ENCODE data around the gene TSR3. TPM values are rescaled to one million over a fixed set of nuclear protein-coding genes. Genes with fewer than 3 reads are reported as not detected.
A peak's percentile ranks its signal among the peaks of the same experiment; 100 is the strongest.

The TSR3 gene
- total and polyA plus RNA-seq, 2 donors (not counting 1 experiment from before 2014, with no cell fraction given) = 35.7 to 43.7 TPM

GRCh38 chr16:1308036-1308976 is 43.4 kb downstream of the TSR3 start:
- H3K27me3 Mint-ChIP-seq = no peaks in the 10 kb centered on the region
- no peak for DNase-seq
- Histone ChIP-seq H4K20me1 (ENCODE audit: control insufficient read depth, insufficient read depth, low read length, poor library complexity, severe bottlenecking) (peaks cover 34% of the 10 kb centered on the region), H3K4me1 (ENCODE audit: control insufficient read depth in 2 of 2, insufficient read depth in 2 of 2, low read length in 2 of 2) (peaks cover 50 to 70% of the 10 kb centered on the region in 2 donors), H3K36me3 (replicated peaks in 1 of 2; ENCODE audit: control extremely low read depth in 1 of 2, control insufficient read depth in 1 of 2, extremely low read depth in 1 of 2, insufficient read depth in 2 of 2, low read length in 1 of 2) (peaks cover 0 to 16% of the 10 kb centered on the region in 2 experiments), H3K4me3 (ENCODE audit: control extremely low read depth in 1 of 5, extremely low read depth in 1 of 5, insufficient read depth in 1 of 5, low read depth in 2 of 5, low read length in 4 of 5) (peak overlapping the region in 4 of 5 experiments; percentile 63 to 75 (median 72)), H2AFZ (ENCODE audit: insufficient read depth, low read depth, low read length, poor library complexity, severe bottlenecking) (peak overlapping the region; percentile 99), H3K27me3 (replicated peaks in 1 of 4; ENCODE audit: control extremely low read depth in 1 of 4, control insufficient read depth in 3 of 4, insufficient read depth in 4 of 4, low read length in 3 of 4) (no peaks in the 10 kb centered on the region), H3K79me2 (ENCODE audit: control insufficient read depth, insufficient read depth, low read length) (peaks cover 49% of the 10 kb centered on the region), H3K4me2 (replicated peaks; ENCODE audit: low read depth, low read length, poor library complexity, severe bottlenecking) (peak overlapping the region; percentile 91), H3K9me3 (ENCODE audit: control extremely low read depth in 1 of 3, control insufficient read depth in 2 of 3, insufficient read depth in 1 of 3, low read length in 2 of 3) (peaks cover 0 to 7% (median 0%) of the 10 kb centered on the region in 3 donors), H3K27ac (ENCODE audit: low read length in 2 of 2) (peak overlapping the region; percentile 99 to 100), H3K9ac (ENCODE audit: low read length) (peak overlapping the region; percentile 100)
- H3K4me1 Mint-ChIP-seq = peaks cover 57% of the 10 kb centered on the region
- no peak for ATAC-seq (ENCODE audit: low read depth)
- WGBS (ENCODE audit: insufficient coverage) = 6% methylated on average over 35 of the region's 43 CpGs
- ChIA-PET CTCF (no interaction called here), POLR2A (interaction anchor here (0.7 to 2.2 kb wide), 5 partner anchors 21 to 108 kb away, joined by 4 to 14 read pairs (median 8); no protein-coding TSS in a partner anchor)
- TF ChIP-seq EZH2 (IDR thresholded peaks at IDR 0.05; ENCODE audit: borderline replicate concordance, insufficient read depth, low read depth, low read length, poor library complexity, severe bottlenecking) = no peak
- no peak for TF ChIP-seq CTCF (IDR thresholded peaks at IDR 0.05)
- H3K9me3 Mint-ChIP-seq (ENCODE audit: insufficient read depth) = no peaks in the 10 kb centered on the region
- H3K27ac Mint-ChIP-seq = peak overlapping the region; percentile 100
- H3K4me3 Mint-ChIP-seq = peak overlapping the region; percentile 91
- intact Hi-C loops (cut with micrococcal nuclease) = loop anchor here (2.0 to 10.0 kb wide), 3 partner anchors 34 to 1716 kb away; partner anchors contain the start of genes HCFC1R1, THOC6, TNFRSF12A and UQCC4

Data from B cell (primary cell).